NCI-H187 treated with DMSO at 0.1 percent for 48 hours (cell line): ENCODE measurements around the gene S100A5.
"Not testable (repeated sequence)": the region's sequence is repeated elsewhere in the genome, so short reads cannot be mapped to it uniquely, and the experiment has no call there.

Experiments
- DNase-seq: peaks from one replicate; lab custom pipeline; 2025; lab: John Stamatoyannopoulos, UW

Gene S100A5

DNA sequence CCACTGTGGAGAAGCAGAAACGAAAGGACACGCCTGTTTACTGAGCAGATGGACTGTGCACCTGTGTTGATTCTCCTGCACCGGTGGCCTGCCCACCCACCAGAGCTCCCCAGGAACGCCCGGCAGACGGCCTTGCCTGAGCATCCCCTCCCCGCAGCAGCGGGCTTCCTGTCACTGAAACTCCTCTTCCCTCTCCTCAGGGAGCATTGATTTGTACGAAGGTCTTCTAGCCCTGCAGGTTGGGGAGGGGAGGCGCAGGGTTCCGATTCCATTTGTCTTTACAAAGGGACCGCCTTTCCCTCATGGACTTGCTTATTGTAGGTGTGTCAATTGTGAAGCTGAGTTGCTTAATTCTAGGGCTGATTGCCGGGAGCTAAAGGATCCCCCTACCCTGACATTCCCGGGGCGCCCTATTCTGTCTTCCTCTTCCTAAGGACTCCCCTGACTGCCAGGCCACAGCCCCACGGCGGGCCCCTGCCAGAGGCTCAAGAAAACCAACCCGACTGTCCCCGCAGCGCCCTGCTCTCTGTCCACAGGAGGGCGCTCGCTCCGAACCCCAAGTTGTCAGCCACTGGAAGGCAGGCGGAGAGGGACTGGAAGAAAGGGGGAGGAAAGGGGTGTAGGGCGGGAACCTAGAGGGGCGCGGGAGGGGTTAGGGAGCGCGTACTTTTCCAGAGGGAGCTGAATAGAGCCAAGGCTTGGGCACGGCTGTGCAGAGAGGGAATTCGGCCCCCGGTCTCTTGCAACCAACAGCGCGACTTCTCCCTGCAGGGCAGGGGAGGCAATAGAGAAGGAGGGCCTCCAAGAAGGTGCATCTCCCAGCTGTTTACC, 7.8 kb downstream of the S100A5 start:
- DNase-seq, result peak; percentile 42

DNA sequence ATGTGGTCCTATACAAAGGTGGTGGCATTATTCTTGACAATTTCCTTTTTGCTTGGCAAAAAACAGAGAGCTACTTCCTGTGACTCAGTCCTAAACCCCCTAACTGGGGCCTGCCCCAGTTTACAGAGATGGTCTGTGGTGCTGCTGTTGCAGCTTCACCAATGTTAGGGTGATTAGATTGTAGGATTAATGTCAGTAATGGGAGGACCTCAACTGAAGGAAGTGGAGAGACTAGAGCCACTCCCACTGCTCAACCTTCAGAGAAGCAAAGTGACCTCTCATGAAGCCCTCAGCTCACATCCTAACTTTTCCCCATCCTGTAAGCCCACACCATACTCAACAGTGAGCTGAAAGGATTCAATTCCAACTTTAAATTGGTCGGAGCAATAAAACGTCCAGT, 8.6 kb downstream of the S100A5 start:
- DNase-seq, result no peak

DNA sequence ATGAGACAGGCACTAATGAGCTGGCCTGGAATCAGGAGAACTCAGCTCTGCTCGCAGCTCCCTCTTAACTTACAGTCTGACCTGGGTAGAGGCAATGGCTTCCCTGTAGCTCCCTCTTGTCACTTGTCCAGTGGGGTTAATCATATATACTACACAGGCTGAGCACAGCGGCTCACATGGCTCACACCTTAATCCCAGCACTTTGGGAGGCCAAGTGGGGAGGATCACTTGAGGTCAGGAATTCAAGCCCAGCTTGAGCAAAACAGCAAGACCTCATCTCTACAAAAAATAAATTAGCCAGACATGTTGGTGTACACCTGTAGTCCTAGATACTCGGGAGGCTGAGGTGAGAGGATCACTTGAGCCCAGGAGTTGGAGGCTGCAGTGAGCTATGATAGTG, 9.1 kb downstream of the S100A5 start:
- DNase-seq, result no peak

DNA sequence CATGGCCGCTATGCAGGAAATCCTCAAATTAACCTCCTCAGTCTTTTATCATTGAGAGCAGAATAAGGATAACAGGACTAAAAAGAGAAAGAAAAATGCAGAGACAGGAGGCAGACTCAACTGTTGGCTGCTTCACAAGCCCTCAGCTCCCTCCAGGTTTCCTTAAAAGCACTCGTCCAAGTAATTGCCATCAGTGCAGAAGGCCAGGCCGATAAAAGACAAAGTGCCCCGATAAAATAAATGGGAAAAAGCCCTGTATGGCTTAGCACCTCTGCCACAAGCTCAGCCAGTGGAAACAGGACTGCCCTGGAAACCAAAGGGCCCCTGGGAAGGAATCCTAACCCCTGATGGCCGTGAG, 13.1 kb downstream of the S100A5 start:
- no peak for DNase-seq

DNA sequence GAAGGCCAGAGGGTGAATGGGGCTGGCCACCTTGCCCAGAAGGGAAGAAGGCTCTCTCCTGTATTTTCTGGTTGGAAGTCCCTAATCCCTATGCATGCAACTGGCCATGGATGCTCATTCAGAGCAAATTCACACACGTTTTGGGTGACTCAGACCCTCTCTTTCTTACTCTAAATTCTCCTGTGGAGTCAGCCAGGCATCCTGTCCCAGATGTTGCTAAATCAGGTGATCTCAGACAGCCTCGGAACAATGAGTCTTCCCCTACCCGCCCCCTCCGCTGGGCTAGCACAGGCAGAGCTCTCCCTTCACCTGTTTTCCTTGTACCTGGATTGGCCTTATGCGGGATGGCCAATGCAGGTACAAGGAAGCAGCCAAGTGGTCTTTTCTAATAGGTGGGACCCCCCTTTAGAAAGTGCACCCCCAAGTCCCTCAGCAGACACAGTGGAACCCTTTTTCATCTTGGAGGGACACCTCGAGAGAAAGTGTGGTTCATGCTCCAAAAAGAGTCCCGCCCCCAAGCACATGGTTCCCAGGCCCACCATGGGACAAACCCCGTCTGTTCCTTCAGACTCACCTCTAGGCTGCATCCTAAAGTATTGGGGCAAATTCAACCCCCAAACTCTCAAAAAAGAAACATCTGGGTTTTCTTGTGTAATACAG, 13.6 kb downstream of the S100A5 start:
- DNase-seq, result no peak

DNA sequence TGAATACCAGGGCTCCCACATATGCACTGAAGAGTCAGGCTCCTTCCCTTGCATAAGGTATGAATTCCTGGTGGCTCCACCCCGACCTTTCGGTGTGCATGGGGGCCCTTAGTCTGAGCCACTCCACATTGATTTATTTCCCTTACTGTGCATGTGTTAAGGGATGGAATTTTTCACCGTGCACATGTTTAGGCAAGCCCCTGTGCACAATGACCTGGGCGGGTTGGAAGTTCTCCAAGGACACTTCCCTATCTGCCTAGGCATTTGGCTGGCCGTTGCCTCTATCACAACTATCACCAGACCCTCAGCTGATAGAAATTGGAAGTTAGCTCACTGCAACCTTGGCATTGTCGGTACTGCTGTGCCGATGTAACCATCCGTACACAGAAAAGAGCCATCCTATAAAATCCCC, 14.6 kb downstream of the S100A5 start:
- peak; percentile 73 for DNase-seq

DNA sequence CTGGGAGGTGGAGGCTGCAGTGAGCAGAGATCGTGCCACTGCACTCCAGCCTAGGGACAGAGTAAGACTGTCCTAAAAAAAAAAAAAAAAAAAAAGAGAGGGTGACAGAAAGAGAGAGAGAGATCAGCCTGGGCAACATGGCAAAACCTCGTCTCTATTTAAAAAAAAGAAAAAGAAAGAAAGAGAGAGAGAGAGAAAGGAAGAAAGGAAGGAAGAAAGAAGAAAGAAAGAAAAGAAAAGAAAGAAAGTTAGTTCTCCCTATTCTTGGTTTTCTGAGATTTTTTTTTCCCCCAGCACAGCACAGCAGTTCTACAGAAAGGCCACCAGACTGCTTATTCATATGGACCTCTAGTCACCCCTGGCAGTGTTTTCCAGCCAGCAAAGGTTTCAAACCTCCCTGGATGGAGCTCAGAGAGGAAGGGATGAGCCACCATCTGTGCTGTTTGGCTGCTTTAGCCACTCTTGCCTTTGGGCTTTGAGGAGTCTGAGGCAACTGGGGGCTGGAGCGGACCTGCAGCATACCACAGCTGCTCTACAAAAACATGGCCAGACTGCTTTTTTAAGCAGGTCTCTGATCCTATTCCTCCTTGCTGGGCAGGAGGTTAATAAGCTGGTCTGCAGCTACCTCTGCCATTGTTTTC, 15.5 kb downstream of the S100A5 start:
- DNase-seq, result no peak

DNA sequence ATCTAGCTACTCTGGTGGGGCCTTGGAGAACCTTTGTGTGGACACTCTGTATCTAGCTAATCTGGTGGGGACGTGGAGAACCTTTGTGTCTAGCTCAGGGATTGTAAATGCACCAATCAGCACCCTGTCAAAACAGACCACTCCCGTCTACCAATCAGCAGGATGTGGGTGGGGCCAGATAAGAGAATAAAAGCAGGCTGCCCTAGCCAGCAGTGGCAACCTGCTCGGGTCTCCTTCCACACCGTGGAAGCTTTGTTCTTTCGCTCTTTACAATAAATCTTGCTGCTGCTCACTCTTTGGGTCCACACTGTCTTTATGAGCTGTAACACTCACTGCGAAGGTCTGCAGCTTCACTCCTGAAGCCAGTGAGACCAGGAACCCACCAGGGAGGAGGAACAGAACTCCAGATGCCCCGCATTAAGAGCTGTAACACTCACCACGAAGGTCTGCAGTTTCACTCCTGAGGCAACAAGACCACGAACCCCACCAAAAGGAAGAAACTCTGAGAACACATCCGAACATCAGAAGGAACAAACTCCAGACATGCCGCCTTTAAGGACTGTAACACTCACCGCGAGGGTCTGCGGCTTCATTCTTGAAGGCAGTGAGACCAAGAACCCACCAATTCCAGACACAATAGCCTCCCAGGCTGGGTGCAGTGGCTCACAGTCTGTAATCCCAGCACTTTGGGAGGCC, 18.2 kb downstream of the S100A5 start:
- DNase-seq, result not testable (repeated sequence)

DNA sequence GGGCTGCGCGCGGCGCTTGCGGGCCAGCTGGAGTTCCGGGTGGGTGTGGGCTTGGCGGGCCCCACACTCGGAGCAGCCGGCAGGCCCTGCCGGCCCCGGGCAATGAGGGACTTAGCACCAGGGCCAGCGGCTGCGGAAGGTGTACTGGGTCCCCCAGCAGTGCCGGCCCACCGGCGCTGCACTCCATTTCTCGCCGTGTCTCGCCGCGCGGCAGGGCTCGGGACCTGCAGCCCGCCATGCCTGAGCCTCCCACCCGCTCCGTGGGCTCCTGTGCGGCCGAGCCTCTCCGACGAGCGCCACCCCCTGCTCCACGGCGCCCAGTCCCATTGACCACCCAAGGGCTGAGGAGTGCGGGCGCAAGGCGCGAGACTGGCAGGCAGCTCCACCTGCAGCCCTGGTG, 18.9 kb downstream of the S100A5 start:
- DNase-seq, result not testable (repeated sequence)

DNA sequence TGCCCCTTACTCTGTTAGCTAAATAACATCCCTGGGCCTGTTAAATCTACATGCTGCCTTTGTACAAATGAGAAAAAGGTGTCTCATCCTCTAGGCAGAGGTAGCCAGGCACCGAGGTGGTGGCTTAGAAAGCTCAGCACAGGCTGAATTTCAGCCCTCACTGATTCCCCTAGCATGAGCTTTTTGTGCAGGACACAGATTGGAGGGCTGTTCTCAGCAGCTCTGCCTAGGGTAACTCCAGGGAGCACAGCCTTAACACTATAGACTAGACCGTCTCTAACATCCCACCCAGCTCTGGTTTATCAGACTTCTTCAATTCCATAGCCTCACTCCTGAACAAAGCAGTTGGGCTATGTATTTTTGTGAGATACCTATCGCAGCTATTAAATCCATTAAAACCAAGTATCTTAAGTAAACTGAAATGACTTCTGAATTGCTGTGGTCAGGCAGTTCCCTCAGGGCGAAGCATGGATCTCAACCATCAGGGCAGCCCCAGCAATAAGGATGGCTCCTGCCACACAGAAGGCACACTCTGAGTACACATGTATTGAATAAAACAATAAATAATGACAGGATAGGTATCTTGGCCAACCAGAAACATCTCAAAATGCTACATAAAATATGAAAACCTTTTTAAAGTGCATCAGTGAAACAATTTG, 19.8 kb downstream of the S100A5 start:
- DNase-seq, result no peak

DNA sequence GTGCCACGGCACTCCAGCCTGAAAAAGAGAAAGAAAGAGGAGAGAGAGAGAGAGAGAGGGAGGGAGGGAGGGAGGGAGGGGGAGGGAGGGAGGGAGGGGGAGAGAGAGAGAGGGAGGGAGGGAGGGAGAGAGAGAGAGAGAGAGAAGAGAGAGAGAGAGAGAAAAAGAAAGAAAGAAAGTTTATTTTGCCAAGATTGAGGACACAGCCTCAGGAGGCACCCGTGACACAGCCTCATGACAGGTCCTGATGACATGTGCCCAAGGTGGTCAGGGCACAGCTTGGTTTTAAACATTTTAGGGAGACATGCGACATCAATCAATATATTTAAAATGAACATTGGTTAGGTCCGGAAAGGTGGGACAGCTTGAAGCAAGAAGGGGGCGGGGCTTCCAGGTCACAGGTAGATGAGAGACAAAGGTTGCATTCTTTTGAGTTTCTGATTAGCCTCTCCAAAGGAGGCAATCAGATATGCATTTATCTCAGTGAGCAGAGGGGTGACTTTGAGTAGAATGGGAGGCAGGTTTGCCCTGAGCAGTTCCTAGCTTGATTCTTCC, 20.5 kb downstream of the S100A5 start:
- not testable (repeated sequence) for DNase-seq

DNA sequence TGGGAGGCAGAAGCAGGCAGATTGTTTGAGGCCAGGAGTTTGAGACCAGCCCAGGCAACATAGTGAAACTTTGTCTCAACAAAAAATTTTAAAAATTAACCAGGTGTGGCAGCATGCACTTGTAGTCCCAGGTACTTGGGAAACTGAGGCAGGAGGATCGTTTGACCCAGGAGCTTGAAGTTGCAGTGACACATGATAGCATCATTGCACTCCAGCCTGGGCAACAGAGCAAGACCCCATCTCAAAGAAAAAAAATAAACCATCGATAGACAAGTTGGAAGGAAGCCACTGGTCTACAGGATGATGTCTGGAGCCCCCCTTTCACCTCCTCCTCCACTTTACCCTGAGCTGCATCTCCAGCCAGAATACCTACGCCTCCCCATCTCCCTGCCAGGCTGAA, 21.5 kb downstream of the S100A5 start:
- no peak for DNase-seq

DNA sequence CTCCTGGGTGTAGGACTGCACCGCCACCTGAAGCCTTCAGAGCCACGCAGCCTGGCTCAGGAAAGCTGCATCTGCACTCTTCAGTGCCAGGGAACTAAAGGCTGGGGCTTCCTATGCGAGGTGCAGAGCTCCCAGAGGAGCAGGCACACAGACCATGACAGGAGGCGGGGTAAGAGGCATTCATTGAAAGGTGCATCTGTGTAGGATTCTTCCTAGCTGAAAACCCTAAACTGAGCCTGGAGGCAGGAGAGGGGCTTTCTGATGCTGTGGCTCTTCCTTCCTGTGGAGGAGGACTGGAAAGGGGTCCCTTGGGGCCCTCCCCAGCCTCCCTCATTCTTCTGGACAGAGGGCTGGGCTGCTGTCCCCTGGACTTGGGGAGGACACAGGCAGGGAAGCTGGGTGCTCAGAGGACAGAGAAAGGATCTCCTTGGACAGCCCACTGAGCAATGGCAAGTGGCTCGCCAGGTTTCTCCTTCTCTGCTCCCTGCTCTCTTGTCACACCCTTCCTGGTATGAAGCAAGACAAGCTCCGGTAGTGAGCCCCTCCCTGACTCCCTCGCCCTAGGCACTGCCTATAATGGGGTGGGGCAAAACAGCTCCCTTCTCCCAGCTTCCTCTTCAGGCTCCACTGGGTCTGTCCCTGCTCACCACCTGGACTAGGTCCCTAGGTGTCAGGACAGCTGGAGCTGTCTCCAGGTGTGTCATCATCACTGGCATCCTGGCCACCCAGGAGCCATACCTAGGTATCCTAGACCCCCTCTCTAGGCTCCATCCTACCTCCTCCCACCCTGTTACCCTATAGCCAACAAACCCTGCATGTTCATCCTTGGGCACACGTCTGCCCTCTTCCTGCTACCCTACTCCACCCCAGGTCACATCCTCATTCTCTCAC, 25.0 kb downstream of the S100A5 start:
- peak; percentile 54 for DNase-seq

DNA sequence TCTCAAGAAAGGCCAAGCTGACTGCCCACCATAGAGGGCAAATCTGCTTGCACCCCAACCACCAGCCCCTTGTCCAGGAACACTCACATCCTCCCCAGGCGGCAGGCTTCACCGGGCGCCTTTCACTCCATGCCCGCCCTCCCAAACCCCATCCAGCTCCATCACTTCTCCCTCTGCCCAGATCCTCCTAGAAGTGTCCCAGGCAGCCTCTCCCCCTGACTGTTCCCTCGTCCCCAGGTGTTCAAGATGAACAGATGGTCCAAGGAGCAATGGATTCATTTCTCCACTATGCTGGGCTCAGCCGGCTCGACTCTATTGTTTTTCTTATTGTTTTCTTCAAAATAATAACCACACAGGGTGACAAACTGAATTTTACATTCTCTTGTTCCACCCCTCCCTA, 27.1 kb downstream of the S100A5 start:
- no peak for DNase-seq

DNA sequence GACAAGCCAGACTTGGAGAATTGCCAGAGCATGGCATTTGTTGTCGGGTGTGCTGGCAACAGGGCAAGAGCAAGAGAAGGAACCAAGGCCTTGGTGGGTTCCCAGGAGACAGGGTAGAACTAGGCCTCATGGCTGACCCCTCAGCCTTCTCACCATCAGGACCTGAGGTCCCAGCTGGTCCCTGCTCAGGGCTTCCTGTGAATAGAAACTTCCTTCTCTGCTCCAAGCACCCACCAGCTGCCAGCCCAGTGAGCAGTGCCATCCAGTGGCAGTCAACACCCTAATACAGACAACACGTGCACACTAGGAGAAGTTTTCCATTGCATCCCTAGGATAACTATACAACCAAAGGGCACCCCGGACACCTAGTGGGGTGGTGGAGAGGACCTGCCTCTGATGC, 27.7 kb downstream of the S100A5 start:
- no peak for DNase-seq

DNA sequence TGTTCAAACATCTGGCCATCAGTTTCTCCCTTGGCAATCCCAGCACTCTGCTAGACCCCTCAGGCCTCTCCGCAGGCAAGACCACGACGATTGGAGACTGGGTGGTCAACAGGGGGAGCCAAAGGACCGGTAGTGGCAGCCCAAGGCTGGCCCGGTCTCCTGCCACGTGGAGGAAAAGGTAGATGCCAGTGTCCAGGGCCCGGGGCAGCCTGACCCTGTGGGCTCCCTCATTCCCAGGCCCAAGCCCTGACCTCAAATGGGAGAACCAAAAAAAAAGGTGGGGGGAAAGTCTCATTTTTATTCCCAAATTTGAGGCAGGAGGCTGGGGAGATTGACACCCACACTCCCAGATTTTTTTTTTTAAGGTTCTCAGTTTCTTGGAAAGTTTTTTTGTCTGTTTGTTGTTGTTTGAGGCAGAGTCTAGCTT, 29.7 kb downstream of the S100A5 start:
- DNase-seq, result peak; percentile 81

DNA sequence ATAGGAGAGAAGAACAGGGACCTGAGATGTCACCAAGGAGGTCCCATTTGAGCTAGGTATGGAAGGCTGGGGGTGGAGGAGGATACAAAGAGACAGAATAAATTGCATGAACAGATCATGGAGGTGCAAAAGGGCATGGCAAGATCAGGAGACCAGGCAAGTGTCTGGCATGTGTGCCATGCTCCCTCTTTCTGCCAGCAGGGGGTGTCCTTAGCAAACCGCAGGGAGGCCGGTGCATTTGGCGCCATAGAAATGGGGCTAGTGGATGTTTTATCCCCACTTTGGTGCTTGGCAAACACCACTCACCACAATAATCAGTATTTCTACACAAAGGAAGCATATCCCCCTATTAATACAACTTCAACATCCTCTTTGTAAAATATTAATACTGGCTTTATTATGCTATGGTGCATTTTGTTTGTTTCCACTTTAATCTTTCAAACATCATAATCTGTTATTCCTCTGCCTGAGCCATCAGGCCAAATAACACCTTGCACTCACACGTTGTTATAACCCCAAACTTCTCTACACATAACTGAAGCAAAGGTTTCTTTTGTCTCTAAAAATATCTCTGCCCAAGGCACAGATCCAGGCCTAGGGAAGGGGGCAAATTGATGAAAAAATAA, 30.9 kb downstream of the S100A5 start:
- DNase-seq, result peak; percentile 18

DNA sequence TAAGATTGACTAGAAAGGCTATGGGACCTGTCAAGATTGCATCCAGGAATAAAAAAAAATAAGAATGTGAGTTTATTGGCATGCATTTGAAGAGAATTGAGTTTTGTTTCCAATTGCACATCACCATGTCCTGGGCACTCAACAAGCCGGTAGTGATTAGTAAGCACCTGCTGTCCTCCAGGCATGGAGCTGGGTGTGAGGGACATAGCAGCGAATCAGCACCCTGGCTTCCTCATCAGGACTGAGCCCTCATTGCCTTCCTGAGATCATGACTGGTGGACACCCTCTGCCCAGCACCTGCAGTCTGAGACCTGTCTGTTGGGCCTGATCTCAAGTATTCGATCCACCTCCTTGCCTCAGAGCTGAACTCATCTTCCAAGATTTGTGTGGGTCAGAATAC, 31.7 kb downstream of the S100A5 start:
- no peak for DNase-seq

DNA sequence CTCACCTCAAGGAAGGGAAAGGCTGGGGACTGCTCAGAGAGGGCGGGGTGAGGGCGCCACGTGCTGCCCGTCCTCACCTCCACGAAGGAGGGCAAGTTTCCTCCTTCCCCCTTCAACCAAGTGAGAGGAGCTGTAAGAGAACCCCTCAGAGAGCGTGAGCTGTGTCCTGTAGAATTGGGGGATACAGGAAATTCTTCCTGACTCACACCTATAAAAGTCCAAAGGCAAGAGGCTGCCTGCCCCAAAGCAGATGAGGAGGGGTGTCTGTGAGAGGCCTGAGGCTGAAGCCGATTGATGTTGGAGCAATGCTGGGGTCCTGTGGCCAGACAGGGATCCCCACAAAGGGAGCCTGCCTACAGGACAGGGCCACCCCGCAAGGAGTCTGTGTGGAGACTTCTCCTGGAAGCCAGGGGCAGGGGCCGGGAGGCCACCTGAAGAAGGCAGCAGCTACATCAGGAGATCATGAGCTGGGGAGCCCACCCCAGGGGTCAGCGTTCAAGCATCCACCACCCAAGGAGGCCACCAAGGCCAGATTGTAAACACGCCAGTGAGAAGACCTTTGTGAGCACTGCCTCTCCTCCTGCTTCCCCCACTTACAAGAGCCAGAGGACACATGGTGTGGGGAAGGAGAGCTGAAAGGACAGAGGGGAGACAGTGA, 32.7 kb downstream of the S100A5 start:
- no peak for DNase-seq
